Measurements from ENCODE around the gene COL9A2. TPM values are rescaled to one million over a fixed set of nuclear protein-coding genes. Genes with fewer than 3 reads are reported as not detected.

COL9A2 gene
- total and polyA plus RNA-seq, 11 donors = 0.14 to 1.4 (median 0.50) TPM; not detected in 1

DNA sequence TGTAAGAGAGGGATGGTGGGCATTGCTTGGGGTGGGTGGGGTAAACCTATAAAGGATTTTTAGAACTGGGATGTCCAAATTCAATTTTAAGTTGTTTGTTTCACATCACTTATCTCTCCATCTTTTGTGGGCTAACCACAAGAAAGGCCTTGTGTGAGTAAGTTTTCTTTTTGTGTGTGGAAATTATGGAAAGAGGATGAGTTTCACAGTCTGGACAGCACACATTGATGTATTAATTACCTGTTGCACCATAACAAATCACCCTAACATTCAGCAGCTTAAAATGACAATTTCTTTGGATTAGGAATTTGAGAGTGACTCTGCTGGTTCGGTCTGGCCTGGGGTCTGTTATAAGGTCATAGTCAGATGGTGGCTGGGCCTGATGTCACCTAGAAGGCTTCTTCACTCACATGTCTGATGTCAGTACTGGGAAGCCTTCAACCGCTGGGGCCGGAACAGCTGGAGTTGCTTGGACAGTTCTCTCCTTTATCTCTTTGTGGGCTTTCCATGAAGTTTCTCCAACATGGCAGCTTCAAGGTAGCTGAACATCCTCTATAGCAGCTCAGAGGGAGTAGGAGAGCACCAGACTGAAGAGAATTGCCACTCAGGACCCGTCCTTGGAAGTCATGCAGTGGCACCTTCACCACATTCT lies 2.0 kb upstream of the COL9A2 start:
- peaks cover 15 to 48% (median 25%) of the 10 kb centered on the region in 9 donors for H3K27me3 ChIP-seq
- DNase-seq = no peak
- WGBS, 4 donors = 79 to 90% (median 85%) methylated on average over 4 of the region's 4 CpGs
- intact Hi-C loops (cut with DNase I) = loop anchor here in 4 of 10 donors (5.0 to 10.0 kb wide), 3 partner anchors 86 to 167 kb away; partner anchors contain the start of gene RLF (in 1 of the 4)
- H3K4me1 ChIP-seq = peaks cover 0 to 31% (median 17%) of the 10 kb centered on the region in 12 donors
- no peaks in the 10 kb centered on the region for H3K9me3 ChIP-seq
- H3K27ac ChIP-seq = no peak overlapping the region
- ATAC-seq = no peak
- no peak overlapping the region for H3K4me3 ChIP-seq
- no peaks in the 10 kb centered on the region for H3K36me3 ChIP-seq
- TF ChIP-seq POLR2A (IDR thresholded peaks at IDR 0.05) = no peak
- TF ChIP-seq, protein P1, sequence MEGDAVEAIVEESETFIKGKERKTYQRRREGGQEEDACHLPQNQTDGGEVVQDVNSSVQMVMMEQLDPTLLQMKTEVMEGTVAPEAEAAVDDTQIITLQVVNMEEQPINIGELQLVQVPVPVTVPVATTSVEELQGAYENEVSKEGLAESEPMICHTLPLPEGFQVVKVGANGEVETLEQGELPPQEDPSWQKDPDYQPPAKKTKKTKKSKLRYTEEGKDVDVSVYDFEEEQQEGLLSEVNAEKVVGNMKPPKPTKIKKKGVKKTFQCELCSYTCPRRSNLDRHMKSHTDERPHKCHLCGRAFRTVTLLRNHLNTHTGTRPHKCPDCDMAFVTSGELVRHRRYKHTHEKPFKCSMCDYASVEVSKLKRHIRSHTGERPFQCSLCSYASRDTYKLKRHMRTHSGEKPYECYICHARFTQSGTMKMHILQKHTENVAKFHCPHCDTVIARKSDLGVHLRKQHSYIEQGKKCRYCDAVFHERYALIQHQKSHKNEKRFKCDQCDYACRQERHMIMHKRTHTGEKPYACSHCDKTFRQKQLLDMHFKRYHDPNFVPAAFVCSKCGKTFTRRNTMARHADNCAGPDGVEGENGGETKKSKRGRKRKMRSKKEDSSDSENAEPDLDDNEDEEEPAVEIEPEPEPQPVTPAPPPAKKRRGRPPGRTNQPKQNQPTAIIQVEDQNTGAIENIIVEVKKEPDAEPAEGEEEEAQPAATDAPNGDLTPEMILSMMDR (IDR thresholded peaks at IDR 0.05) = no peak

DNA sequence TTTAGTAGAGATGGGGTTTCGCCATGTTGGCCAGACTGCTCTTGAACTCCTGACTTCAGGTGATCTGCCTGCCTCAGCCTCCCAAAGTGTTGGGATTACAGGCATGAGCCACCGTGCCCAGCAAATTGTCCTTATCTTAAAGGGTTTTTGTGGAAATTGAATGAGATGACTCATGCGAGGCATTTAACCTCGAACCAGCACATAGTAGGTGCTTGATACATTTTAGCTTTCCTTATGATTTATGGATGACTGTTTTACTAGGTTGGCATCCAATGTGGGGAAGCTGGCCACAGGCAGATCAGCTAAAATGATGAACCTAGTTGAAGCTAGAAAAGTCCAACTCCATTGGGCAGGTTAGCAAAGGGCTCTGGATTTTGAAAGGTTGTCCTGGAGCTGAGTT lies 1.4 kb upstream of the COL9A2 start:
- Histone ChIP-seq H3K4me3 (no peak overlapping the region), H3K27ac (no peak overlapping the region), H3K4me1 (peaks cover 0 to 31% (median 17%) of the 10 kb centered on the region in 12 donors), H3K27me3 (peaks cover 15 to 51% (median 25%) of the 10 kb centered on the region in 9 donors), H3K36me3 (no peaks in the 10 kb centered on the region), H3K9me3 (no peaks in the 10 kb centered on the region)
- TF ChIP-seq, protein P1 (IDR thresholded peaks at IDR 0.05) = no peak
- no peak for TF ChIP-seq POLR2A (IDR thresholded peaks at IDR 0.05)
- WGBS, 4 donors = 81 to 94% (median 87%) methylated on average over 4 of the region's 4 CpGs
- ATAC-seq = no peak
- intact Hi-C loops (cut with DNase I) = loop anchor here in 4 of 10 donors (5.0 to 10.0 kb wide), 3 partner anchors 86 to 166 kb away; partner anchors contain the start of gene RLF (in 1 of the 4)
- no peak for DNase-seq

DNA sequence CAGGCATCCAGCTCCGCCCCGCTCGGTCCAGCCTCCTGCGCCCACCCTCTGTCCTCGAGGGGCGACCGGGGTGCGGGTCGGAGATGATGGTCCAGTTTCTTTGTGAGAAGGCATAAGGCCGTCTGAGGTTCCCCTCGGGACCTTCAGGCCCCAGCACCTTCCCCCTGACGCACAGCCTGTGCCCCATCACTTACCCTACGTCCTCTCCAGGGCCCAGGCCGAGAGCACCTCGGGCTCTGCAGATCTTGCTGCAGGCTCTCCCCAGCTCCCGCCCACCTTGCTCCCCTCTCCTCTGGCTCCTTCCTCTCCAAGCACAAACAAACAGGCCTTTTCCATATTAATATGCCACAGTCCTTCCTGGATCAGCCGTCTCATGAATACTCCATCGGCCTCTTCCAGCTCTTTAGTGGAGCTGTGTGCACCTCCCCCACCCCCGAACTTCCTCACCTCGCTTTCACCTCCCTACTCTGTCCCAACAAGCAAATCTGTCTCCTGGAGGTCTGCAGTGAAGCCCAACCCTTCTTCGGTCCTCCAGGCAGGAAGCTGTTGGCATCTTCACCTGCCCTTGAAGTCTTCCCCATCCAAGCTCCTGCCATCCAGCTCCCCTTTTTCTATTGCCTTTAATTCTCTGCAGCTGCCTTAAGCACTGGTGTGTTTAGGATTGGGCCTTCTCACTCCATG lies 448 bp upstream of the COL9A2 start:
- no peaks in the 10 kb centered on the region for H3K9me3 ChIP-seq
- peaks cover 0 to 37% (median 17%) of the 10 kb centered on the region in 12 donors for H3K4me1 ChIP-seq
- 20 to 36% (median 27%) methylated on average over 14 to 21 of the region's 21 CpGs for WGBS, 4 donors
- H3K36me3 ChIP-seq = no peaks in the 10 kb centered on the region
- H3K27ac ChIP-seq = no peak overlapping the region
- peaks cover 15 to 51% (median 25%) of the 10 kb centered on the region in 9 donors for H3K27me3 ChIP-seq
- DNase-seq (no peak), ATAC-seq (no peak)
- TF ChIP-seq, protein P1 (IDR thresholded peaks at IDR 0.05) = no peak
- no peak for TF ChIP-seq POLR2A (IDR thresholded peaks at IDR 0.05)
- intact Hi-C loops (cut with DNase I) = loop anchor here in 4 of 10 donors (5.0 to 10.0 kb wide), 3 partner anchors 87 to 165 kb away; partner anchors contain the start of gene RLF (in 1 of the 4)
- H3K4me3 ChIP-seq = peak overlapping the region in 11 of 12 donors; percentile 6 to 60 (median 46)
